K562 (cell line): ENCODE data around the gene ZNF687. TPM values are rescaled to one million over a fixed set of nuclear protein-coding genes. Genes with fewer than 3 reads are reported as not detected.

Experiments
- ASH1L ChIP-seq: fragments of 450-650 bp; IDR thresholded peaks from 2 replicates; pipeline ENCODE4 v1.6.1; 2018; ENCODE audit warnings: borderline replicate concordance, mild to moderate bottlenecking, low read depth; ENCODE audit not compliant: partially characterized antibody
- ATF1 ChIP-seq, 2 experiments: fragments of 450-650 bp in 1 of 2; IDR thresholded peaks; 2 replicates each; pipeline ENCODE4 v1.6.1; 2016; ENCODE audit warnings: missing compliant biosample characterization in 1 of 2, missing genetic modification characterization in 1 of 2
- CBX5 ChIP-seq: IDR thresholded peaks from 2 replicates; pipeline ENCODE4 v1.6.1; 2014; ENCODE audit warnings: low read depth, borderline replicate concordance
- CREM ChIP-seq: IDR thresholded peaks from 2 replicates; pipeline ENCODE4 v1.6.1; 2014; ENCODE audit warnings: antibody characterized with exemption, low read depth
- CXXC5 ChIP-seq: fragments of 250-450 bp; sonication (Bioruptor Pico); IDR thresholded peaks from 2 replicates; pipeline ENCODE4 v1.8.0; 2022; ENCODE audit warnings: inconsistent platforms, mild to moderate bottlenecking, moderate library complexity
- KAT8 ChIP-seq: fragments of 450-650 bp; IDR thresholded peaks from 2 replicates; pipeline ENCODE4 v1.6.1; 2016; ENCODE audit warnings: low read depth, mild to moderate bottlenecking
- KHSRP ChIP-seq: fragments of 450-650 bp; IDR thresholded peaks from 2 replicates; pipeline ENCODE4 v1.6.1; 2017
- KLF1 ChIP-seq: fragments of 450-650 bp; IDR thresholded peaks from 2 replicates; pipeline ENCODE4 v1.6.1; 2016; ENCODE audit warnings: missing genetic modification characterization, missing compliant biosample characterization
- NFIC ChIP-seq: fragments of 450-650 bp; IDR thresholded peaks from 2 replicates; pipeline ENCODE4 v1.6.1; 2017; ENCODE audit warnings: mild to moderate bottlenecking, inconsistent platforms
- NFRKB ChIP-seq: fragments of 450-650 bp; IDR thresholded peaks from 2 replicates; pipeline ENCODE4 v1.6.1; 2016; ENCODE audit warnings: low read depth
- PHF20 ChIP-seq: fragments of 450-650 bp; IDR thresholded peaks from 2 replicates; pipeline ENCODE4 v1.6.1; 2018; ENCODE audit not compliant: partially characterized antibody
- PHF8 ChIP-seq: fragments of 200-600 bp; sonication (generic); IDR thresholded peaks from 2 replicates; pipeline ENCODE4 v1.6.1; 2012; ENCODE audit warnings: mixed run types, mild to moderate bottlenecking, inconsistent platforms, low read length, moderate library complexity, borderline replicate concordance
- POLR2G ChIP-seq: fragments of 200-400 bp; formaldehyde crosslinking; IDR thresholded peaks from 2 replicates; pipeline ENCODE4 v1.6.1; 2017; ENCODE audit warnings: low read depth, mild to moderate bottlenecking, antibody characterized with exemption, low read length, moderate library complexity
- RUNX1 ChIP-seq: sonication (generic); IDR thresholded peaks from 2 replicates; pipeline ENCODE4 v1.6.1; 2016; ENCODE audit warnings: antibody characterized with exemption, low read depth
- SMARCA4 ChIP-seq: fragments of 450-650 bp; IDR thresholded peaks from 2 replicates; pipeline ENCODE4 v1.6.1; 2016
- SPI1 ChIP-seq: IDR thresholded peaks from 2 replicates; pipeline ENCODE4 v1.6.1; 2011; ENCODE audit warnings: low read depth, low read length, control low read depth, borderline replicate concordance
- USF1 ChIP-seq: sonication (generic); formaldehyde crosslinking; IDR thresholded peaks from 2 replicates; pipeline ENCODE4 v1.9.0; 2022; ENCODE audit warnings: mild to moderate bottlenecking, missing genetic modification reagents
- ZNF121 ChIP-seq: sonication (generic); formaldehyde crosslinking; conservative IDR thresholded peaks from 2 replicates; pipeline ENCODE4 v1.8.0; 2022; ENCODE audit warnings: missing genetic modification reagents
- ZNF280B ChIP-seq: fragments of 250-450 bp; sonication (Bioruptor Pico); IDR thresholded peaks from 2 replicates; pipeline ENCODE4 v1.5.1; 2021; ENCODE audit warnings: mild to moderate bottlenecking
- ZNF436 ChIP-seq: fragments of 250-450, 450-650 bp; sonication (Bioruptor Pico); formaldehyde crosslinking; IDR thresholded peaks from 2 replicates; pipeline ENCODE4 v1.7.0; 2020; ENCODE audit warnings: mild to moderate bottlenecking
- polyA plus RNA-seq, 8 experiments: library from polyadenylated mRNA; depleted of rRNA in 4 of 8; stranded (reverse) in 5 of 8; unstranded in 3 of 8; fragments of >200 nt; fragmentation: Nextera tagmentation in 2 of 8; fragmentation: Illumina TruSeq in 1 of 8; extraction: Ambion mirVana in 2 of 8; extraction: Trizol in 1 of 8; gene quantifications; 2 replicates each; pipeline versions ENCODE4 v1.2.1 to v1.2.3, GENCODE V29; 2011 to 2014; ENCODE audit warnings: inconsistent platforms in 1 of 8, missing spikeins in 1 of 8
- total RNA-seq, 7 experiments: library from RNA; depleted of rRNA in 6 of 7; stranded (reverse); fragments of >200 nt in 6 of 7; fragmentation: Illumina TruSeq in 2 of 7; extraction: Trizol in 2 of 7; gene quantifications; 2 replicates each; pipeline versions ENCODE4 v1.2.1 to v1.2.3, GENCODE V29; 2011 to 2021; ENCODE audit warnings: low replicate concordance in 1 of 7
- TF ChIP-seq, protein P1 (sequence below): fragments of 450-650 bp; IDR thresholded peaks from 2 replicates; pipeline ENCODE4 v1.6.1; 2016; ENCODE audit warnings: borderline replicate concordance
- TF ChIP-seq, protein P2 (sequence below), 2 experiments: IDR thresholded peaks; 2 replicates each; pipeline ENCODE4 v1.6.1; 2011; ENCODE audit warnings: borderline replicate concordance in 1 of 2, control low read depth in 1 of 2, low read depth in 1 of 2, low read length in 1 of 2, mild to moderate bottlenecking in 1 of 2, mixed read lengths in 1 of 2, moderate library complexity in 1 of 2; ENCODE audit not compliant: insufficient read depth in 1 of 2, insufficient read length in 1 of 2, poor library complexity in 1 of 2, severe bottlenecking in 1 of 2; ENCODE audit errors: extremely low read depth in 1 of 2

ZNF687 gene
- total and polyA plus RNA-seq, 9 of the 15 experiments (the other 6 are each of a cell fraction or from before 2014, with no cell fraction given) = 0.13 to 26.4 (median 10.6) TPM

DNA sequence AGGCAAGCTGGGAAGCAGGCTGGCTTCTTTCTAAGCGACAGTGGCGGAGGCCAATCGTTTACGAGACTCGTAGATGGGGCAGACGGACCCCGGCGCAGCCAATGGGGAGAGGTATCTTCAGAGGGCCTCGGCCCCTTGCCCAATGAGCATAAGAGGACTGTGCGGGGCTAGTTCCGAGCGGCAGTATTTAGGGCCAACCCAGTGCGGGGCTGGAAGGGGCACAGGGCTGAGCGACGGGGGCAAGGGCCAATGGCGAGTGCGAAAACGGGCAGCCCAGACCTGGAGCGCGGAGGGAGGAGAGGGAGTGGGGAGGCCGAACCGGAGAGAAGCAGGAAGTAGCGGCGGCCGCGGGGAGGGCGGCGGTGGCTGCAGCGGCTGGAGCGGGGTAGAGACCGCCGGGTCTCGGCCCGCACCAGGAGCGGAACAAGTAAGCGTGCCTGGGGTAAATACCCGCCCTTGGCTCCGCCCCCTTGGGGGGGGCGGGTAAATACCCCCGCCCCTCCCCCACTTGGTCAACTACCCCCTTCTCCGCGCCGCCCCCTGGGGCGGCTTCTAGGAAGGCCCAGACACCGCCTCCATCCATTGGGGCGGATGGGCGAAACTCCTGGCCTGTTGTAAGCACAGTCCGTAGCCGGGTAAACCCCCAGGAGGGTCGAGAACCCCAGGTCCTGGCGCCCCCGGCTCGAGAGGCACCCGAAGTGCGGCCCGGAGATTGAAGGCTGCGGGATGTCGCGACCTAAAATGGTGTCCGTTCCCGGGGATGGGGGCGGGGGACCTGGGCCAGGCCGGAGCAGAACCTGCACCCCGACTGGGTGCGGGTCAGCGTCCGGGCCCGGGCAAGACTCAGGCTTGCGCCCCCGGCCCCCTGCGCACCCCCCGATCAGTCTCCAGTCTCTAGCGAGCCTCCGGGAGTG lies at the start of gene ZNF687 (continued):
- TF ChIP-seq ZNF436 (CRISPR knock-in tag) = no peak
- TF ChIP-seq ZNF121 (CRISPR knock-in tag) = no peak
- no peak for TF ChIP-seq KLF1
- TF ChIP-seq PHF8 = peak; percentile 42
- TF ChIP-seq ASH1L = peak; percentile 100
- TF ChIP-seq, protein P1, sequence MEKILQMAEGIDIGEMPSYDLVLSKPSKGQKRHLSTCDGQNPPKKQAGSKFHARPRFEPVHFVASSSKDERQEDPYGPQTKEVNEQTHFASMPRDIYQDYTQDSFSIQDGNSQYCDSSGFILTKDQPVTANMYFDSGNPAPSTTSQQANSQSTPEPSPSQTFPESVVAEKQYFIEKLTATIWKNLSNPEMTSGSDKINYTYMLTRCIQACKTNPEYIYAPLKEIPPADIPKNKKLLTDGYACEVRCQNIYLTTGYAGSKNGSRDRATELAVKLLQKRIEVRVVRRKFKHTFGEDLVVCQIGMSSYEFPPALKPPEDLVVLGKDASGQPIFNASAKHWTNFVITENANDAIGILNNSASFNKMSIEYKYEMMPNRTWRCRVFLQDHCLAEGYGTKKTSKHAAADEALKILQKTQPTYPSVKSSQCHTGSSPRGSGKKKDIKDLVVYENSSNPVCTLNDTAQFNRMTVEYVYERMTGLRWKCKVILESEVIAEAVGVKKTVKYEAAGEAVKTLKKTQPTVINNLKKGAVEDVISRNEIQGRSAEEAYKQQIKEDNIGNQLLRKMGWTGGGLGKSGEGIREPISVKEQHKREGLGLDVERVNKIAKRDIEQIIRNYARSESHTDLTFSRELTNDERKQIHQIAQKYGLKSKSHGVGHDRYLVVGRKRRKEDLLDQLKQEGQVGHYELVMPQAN = no peak
- TF ChIP-seq SPI1 = 0 out of 2 replicates have a peak, but pooled peaks have one; percentile 2
- peak; percentile 35; the same call in 1 of the 2 replicates for TF ChIP-seq USF1 (CRISPR knock-in tag)
- TF ChIP-seq NFRKB = 0 out of 2 replicates have a peak, but pooled peaks have one; percentile 60
- TF ChIP-seq, protein P2, sequence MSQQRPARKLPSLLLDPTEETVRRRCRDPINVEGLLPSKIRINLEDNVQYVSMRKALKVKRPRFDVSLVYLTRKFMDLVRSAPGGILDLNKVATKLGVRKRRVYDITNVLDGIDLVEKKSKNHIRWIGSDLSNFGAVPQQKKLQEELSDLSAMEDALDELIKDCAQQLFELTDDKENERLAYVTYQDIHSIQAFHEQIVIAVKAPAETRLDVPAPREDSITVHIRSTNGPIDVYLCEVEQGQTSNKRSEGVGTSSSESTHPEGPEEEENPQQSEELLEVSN (IDR thresholded peaks at IDR 0.05; ENCODE audit: borderline replicate concordance in 1 of 2, extremely low read depth in 1 of 2, insufficient read depth in 1 of 2, insufficient read length in 1 of 2, low read depth in 1 of 2, low read length in 1 of 2, poor library complexity in 1 of 2, severe bottlenecking in 1 of 2) = peak in 1 of 2 experiments; percentile 24
- peak; percentile 68 for TF ChIP-seq CXXC5
- peak; percentile 39; the same call in 1 of the 2 replicates for TF ChIP-seq ATF1 (CRISPR knock-in tag; IDR thresholded peaks at IDR 0.05)
- peak; percentile 50; the same call in 1 of the 2 replicates for TF ChIP-seq ATF1 (tag; IDR thresholded peaks at IDR 0.05)
- TF ChIP-seq NFIC = peak; percentile 8; the same call in 1 of the 2 replicates
- no peak for TF ChIP-seq CBX5
- 0 out of 2 replicates have a peak, but pooled peaks have one; percentile 12 for TF ChIP-seq SMARCA4
- no peak for TF ChIP-seq RUNX1
- TF ChIP-seq KHSRP = no peak
- peak; percentile 81; the same call in 1 of the 2 replicates for TF ChIP-seq CREM
- peak; percentile 32 for TF ChIP-seq PHF20
- peak; percentile 87 for TF ChIP-seq POLR2G
- peak; percentile 49; the same call in 1 of the 2 replicates for TF ChIP-seq KAT8
- TF ChIP-seq ZNF280B = no peak
